HepG2 (cell line): ENCODE data around the gene NAV2. TPM values are rescaled to one million over a fixed set of nuclear protein-coding genes. Genes with fewer than 3 reads are reported as not detected.
A peak's percentile ranks its signal among the peaks of the same experiment; 100 is the strongest.

Experiments used
- CENPX ChIP-seq: sonication (generic); formaldehyde crosslinking; IDR thresholded peaks from 2 replicates; pipeline ENCODE4 v1.9.0; 2021; ENCODE audit warnings: mild to moderate bottlenecking, missing genetic modification reagents, moderate library complexity
- ESRRA ChIP-seq: sonication (generic); formaldehyde crosslinking; IDR thresholded peaks from 2 replicates; pipeline ENCODE4 v1.5.1; 2020; ENCODE audit warnings: mild to moderate bottlenecking, low read depth, missing genetic modification reagents
- GRHL1 ChIP-seq: sonication (generic); formaldehyde crosslinking; conservative IDR thresholded peaks from 2 replicates; pipeline ENCODE4 v1.8.0; 2022; ENCODE audit warnings: missing genetic modification reagents
- HNF4A ChIP-seq: sonication (generic); formaldehyde crosslinking; IDR thresholded peaks from 2 replicates; pipeline ENCODE4 v1.4.0; 2020; ENCODE audit warnings: missing genetic modification reagents
- IRX3 ChIP-seq: sonication (generic); formaldehyde crosslinking; IDR thresholded peaks from 2 replicates; pipeline ENCODE4 v1.8.1; 2023; ENCODE audit warnings: mild to moderate bottlenecking, low read depth, missing genetic modification reagents, borderline replicate concordance
- KLF6 ChIP-seq: IDR thresholded peaks from 2 replicates; pipeline ENCODE4 v1.8.0; 2016; ENCODE audit warnings: missing biosample characterization, missing genetic modification reagents
- MTA3 ChIP-seq: sonication (generic); formaldehyde crosslinking; IDR thresholded peaks from 2 replicates; pipeline ENCODE4 v1.4.0; 2020; ENCODE audit warnings: missing genetic modification reagents
- NFE2L2 ChIP-seq: fragments of 150-350 bp; IDR thresholded peaks from 2 replicates; pipeline ENCODE4 v1.6.1; 2014; ENCODE audit warnings: low read length
- RFX3 ChIP-seq: IDR thresholded peaks from 2 replicates; pipeline ENCODE4 v1.6.1; 2016; ENCODE audit warnings: missing biosample characterization, missing genetic modification reagents
- RORA ChIP-seq: sonication (generic); formaldehyde crosslinking; IDR thresholded peaks from 2 replicates; pipeline ENCODE4 v1.5.0; 2020; ENCODE audit warnings: mild to moderate bottlenecking, missing genetic modification reagents, moderate library complexity
- SALL1 ChIP-seq: sonication (generic); formaldehyde crosslinking; IDR thresholded peaks from 2 replicates; pipeline ENCODE4 v1.8.0; 2022; ENCODE audit warnings: mild to moderate bottlenecking, missing genetic modification reagents
- SOX13 ChIP-seq, 3 experiments: fragments of 450-650 bp in 1 of 3; sonication (generic) in 1 of 3; formaldehyde crosslinking in 1 of 3; IDR thresholded peaks in 2 of 3; conservative IDR thresholded peaks in 1 of 3; 2 replicates each; pipeline versions ENCODE4 v1.5.0 to v1.6.1; 2016 to 2020; ENCODE audit warnings: antibody characterized with exemption in 1 of 3, mild to moderate bottlenecking in 1 of 3, missing compliant biosample characterization in 1 of 3, missing genetic modification reagents in 1 of 3, moderate library complexity in 1 of 3
- SP1 ChIP-seq, 2 experiments: fragments of 450-650 bp in 1 of 2; sonication (generic) in 1 of 2; formaldehyde crosslinking in 1 of 2; IDR thresholded peaks; 2 replicates each; pipeline versions ENCODE4 v1.4.0 to v1.6.1; 2016 to 2020; ENCODE audit warnings: missing genetic modification reagents in 1 of 2
- ZBED4 ChIP-seq: sonication (generic); formaldehyde crosslinking; IDR thresholded peaks from 2 replicates; pipeline ENCODE4 v1.4.0; 2020; ENCODE audit warnings: missing genetic modification reagents, borderline replicate concordance
- ZFP36L2 ChIP-seq: sonication (generic); formaldehyde crosslinking; IDR thresholded peaks from 2 replicates; pipeline ENCODE4 v1.4.0; 2020; ENCODE audit warnings: missing genetic modification reagents
- polyA plus RNA-seq, 8 experiments: library from polyadenylated mRNA; depleted of rRNA in 3 of 8; stranded (reverse) in 7 of 8; unstranded in 1 of 8; fragments of >200 nt; fragmentation: Illumina TruSeq in 4 of 8; extraction: Trizol in 4 of 8; gene quantifications; 2 replicates each; pipeline versions ENCODE4 v1.2.1 to v1.2.3, GENCODE V29; 2011 to 2016; ENCODE audit warnings: low read depth in 4 of 8, missing spikeins in 1 of 8, mixed read lengths in 1 of 8; ENCODE audit not compliant: insufficient read depth in 1 of 8
- total RNA-seq, 5 experiments: library from RNA; depleted of rRNA; stranded (reverse); fragments of >200 nt; fragmentation: Illumina TruSeq; extraction: Trizol; gene quantifications; 2 replicates each; pipeline ENCODE4 v1.2.3, GENCODE V29; 2016; ENCODE audit warnings: low read depth in 1 of 5
- TF ChIP-seq, protein P1 (sequence below): sonication (generic); formaldehyde crosslinking; IDR thresholded peaks from 2 replicates; pipeline ENCODE4 v1.8.0; 2022; ENCODE audit warnings: mild to moderate bottlenecking, missing genetic modification reagents
- TF ChIP-seq, protein P2 (sequence below): IDR thresholded peaks from 2 replicates; pipeline ENCODE4 v1.6.1; 2016; ENCODE audit warnings: mild to moderate bottlenecking
- TF ChIP-seq, protein P3 (sequence below): sonication (generic); formaldehyde crosslinking; IDR thresholded peaks from 2 replicates; pipeline ENCODE4 v1.4.0; 2020; ENCODE audit warnings: missing genetic modification reagents

Gene NAV2
- total and polyA plus RNA-seq, 2 of the 13 experiments (the other 11 are each of a cell fraction or from before 2014, with no cell fraction given), result 9.3 to 34.6 TPM

DNA sequence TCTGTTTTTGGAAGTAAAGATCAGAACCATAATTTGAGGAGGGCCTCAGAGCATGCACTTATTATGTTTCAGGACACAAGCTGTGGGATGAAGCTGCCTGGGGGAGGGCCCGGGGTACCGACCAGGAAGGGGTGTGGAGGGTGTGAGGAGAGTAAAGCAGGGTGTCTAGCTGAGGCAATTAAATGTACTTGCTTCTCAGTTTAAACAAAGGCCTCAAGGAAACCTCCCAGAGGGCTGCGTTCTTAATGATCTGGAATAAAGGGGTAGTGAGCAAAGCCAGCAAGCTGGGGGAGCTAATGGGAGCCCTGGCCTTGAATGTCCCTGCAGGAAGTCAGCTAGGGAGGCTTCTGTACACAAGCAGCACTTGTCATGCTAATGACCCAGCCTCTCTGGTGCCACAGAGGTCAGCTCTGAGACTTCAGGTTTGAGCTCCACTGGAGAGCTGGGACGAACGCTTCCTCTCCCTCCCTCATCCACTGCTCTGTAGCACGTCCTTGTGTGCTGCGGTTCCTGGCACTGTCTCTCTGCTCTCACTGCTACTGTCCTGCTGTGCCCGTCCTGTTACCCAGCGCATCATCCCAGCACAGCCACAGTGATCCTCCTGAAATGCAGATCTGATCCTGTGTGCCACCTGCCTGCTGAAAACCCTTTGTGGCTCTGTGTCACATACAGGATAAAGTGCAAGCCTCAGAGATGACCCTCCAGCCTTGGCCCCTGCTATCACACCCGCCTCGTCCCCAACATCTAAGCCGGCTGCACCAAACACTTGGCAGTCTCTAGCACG lies 287.9 kb downstream of the NAV2 start (continued):
- TF ChIP-seq, protein P1, sequence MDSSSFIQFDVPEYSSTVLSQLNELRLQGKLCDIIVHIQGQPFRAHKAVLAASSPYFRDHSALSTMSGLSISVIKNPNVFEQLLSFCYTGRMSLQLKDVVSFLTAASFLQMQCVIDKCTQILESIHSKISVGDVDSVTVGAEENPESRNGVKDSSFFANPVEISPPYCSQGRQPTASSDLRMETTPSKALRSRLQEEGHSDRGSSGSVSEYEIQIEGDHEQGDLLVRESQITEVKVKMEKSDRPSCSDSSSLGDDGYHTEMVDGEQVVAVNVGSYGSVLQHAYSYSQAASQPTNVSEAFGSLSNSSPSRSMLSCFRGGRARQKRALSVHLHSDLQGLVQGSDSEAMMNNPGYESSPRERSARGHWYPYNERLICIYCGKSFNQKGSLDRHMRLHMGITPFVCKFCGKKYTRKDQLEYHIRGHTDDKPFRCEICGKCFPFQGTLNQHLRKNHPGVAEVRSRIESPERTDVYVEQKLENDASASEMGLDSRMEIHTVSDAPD (CRISPR knock-in tag), result no peak
- TF ChIP-seq SALL1 (peak; percentile 84), NFE2L2 (no peak), CENPX (CRISPR knock-in tag) (no peak), SOX13 (IDR thresholded peaks at IDR 0.05) (peak; percentile 47; the same call in 1 of the 2 replicates), SOX13 (CRISPR knock-in tag; conservative IDR thresholded peaks at IDR 0.05 in 1 of 2, IDR thresholded peaks at IDR 0.05 in 1 of 2) (peak in 1 of 2 experiments; percentile 90; a peak in 2 of 4 replicates), ZBED4 (CRISPR knock-in tag) (no peak), ESRRA (no peak), HNF4A (0 out of 2 replicates have a peak, but pooled peaks have one; percentile 4), RORA (CRISPR knock-in tag) (no peak), GRHL1 (CRISPR knock-in tag) (no peak), KLF6 (no peak), MTA3 (no peak), SP1 (IDR thresholded peaks at IDR 0.05) (no peak), SP1 (CRISPR knock-in tag; IDR thresholded peaks at IDR 0.05) (no peak), RFX3 (no peak), IRX3 (no peak), ZFP36L2 (CRISPR knock-in tag) (no peak)
- TF ChIP-seq, protein P2, sequence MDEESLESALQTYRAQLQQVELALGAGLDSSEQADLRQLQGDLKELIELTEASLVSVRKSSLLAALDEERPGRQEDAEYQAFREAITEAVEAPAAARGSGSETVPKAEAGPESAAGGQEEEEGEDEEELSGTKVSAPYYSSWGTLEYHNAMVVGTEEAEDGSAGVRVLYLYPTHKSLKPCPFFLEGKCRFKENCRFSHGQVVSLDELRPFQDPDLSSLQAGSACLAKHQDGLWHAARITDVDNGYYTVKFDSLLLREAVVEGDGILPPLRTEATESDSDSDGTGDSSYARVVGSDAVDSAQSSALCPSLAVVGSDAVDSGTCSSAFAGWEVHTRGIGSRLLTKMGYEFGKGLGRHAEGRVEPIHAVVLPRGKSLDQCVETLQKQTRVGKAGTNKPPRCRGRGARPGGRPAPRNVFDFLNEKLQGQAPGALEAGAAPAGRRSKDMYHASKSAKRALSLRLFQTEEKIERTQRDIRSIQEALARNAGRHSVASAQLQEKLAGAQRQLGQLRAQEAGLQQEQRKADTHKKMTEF (CRISPR knock-in tag), result peak; percentile 53; the same call in 1 of the 2 replicates
- TF ChIP-seq, protein P3, sequence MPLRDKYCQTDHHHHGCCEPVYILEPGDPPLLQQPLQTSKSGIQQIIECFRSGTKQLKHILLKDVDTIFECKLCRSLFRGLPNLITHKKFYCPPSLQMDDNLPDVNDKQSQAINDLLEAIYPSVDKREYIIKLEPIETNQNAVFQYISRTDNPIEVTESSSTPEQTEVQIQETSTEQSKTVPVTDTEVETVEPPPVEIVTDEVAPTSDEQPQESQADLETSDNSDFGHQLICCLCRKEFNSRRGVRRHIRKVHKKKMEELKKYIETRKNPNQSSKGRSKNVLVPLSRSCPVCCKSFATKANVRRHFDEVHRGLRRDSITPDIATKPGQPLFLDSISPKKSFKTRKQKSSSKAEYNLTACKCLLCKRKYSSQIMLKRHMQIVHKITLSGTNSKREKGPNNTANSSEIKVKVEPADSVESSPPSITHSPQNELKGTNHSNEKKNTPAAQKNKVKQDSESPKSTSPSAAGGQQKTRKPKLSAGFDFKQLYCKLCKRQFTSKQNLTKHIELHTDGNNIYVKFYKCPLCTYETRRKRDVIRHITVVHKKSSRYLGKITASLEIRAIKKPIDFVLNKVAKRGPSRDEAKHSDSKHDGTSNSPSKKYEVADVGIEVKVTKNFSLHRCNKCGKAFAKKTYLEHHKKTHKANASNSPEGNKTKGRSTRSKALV, result no peak
